ENCODE results near the gene ZAR1L. TPM values are rescaled to one million over a fixed set of nuclear protein-coding genes. Genes with fewer than 3 reads are reported as not detected.

The ZAR1L gene
- total and polyA plus RNA-seq, 9 of the 15 experiments (the other 6 are each of a cell fraction or from before 2014, with no cell fraction given): not detected

GRCh38 chr13:32315238-32316027, at the start of gene ZAR1L, which contains the start of gene BRCA2 (continued):
- TF ChIP-seq MXD1 (CRISPR knock-in tag; IDR thresholded peaks at IDR 0.05; ENCODE audit: borderline replicate concordance, poor library complexity, severe bottlenecking) (no peak), HDGF (IDR thresholded peaks at IDR 0.05) (no peak), SP2 (IDR thresholded peaks at IDR 0.05; ENCODE audit: extremely low read depth, low read depth, low read length, poor library complexity, severe bottlenecking) (no peak), KLF1 (tag; IDR thresholded peaks at IDR 0.05) (no peak), FOSL1 (tag; conservative IDR thresholded peaks at IDR 0.05) (no peak; the same call in 1 of the 2 replicates), ARNT (IDR thresholded peaks at IDR 0.05) (no peak), ZNF449 (CRISPR knock-in tag; IDR thresholded peaks at IDR 0.05) (no peak), ZNF23 (CRISPR knock-in tag; IDR thresholded peaks at IDR 0.05) (no peak), ZNF140 (CRISPR knock-in tag; IDR thresholded peaks at IDR 0.05) (no peak), ARID2 (IDR thresholded peaks at IDR 0.05) (no peak), ZNF121 (CRISPR knock-in tag; conservative IDR thresholded peaks at IDR 0.05) (no peak), FOXJ3 (CRISPR knock-in tag; IDR thresholded peaks at IDR 0.05) (no peak), FOXP1 (CRISPR knock-in tag; IDR thresholded peaks at IDR 0.05) (0 out of 2 replicates have a peak, but pooled peaks have one; percentile 27), PHTF2 (CRISPR knock-in tag; IDR thresholded peaks at IDR 0.05) (no peak)
- TF ChIP-seq, protein P1, sequence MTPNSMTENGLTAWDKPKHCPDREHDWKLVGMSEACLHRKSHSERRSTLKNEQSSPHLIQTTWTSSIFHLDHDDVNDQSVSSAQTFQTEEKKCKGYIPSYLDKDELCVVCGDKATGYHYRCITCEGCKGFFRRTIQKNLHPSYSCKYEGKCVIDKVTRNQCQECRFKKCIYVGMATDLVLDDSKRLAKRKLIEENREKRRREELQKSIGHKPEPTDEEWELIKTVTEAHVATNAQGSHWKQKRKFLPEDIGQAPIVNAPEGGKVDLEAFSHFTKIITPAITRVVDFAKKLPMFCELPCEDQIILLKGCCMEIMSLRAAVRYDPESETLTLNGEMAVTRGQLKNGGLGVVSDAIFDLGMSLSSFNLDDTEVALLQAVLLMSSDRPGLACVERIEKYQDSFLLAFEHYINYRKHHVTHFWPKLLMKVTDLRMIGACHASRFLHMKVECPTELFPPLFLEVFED (CRISPR knock-in tag; conservative IDR thresholded peaks at IDR 0.05): no peak
- TF ChIP-seq, protein P2, sequence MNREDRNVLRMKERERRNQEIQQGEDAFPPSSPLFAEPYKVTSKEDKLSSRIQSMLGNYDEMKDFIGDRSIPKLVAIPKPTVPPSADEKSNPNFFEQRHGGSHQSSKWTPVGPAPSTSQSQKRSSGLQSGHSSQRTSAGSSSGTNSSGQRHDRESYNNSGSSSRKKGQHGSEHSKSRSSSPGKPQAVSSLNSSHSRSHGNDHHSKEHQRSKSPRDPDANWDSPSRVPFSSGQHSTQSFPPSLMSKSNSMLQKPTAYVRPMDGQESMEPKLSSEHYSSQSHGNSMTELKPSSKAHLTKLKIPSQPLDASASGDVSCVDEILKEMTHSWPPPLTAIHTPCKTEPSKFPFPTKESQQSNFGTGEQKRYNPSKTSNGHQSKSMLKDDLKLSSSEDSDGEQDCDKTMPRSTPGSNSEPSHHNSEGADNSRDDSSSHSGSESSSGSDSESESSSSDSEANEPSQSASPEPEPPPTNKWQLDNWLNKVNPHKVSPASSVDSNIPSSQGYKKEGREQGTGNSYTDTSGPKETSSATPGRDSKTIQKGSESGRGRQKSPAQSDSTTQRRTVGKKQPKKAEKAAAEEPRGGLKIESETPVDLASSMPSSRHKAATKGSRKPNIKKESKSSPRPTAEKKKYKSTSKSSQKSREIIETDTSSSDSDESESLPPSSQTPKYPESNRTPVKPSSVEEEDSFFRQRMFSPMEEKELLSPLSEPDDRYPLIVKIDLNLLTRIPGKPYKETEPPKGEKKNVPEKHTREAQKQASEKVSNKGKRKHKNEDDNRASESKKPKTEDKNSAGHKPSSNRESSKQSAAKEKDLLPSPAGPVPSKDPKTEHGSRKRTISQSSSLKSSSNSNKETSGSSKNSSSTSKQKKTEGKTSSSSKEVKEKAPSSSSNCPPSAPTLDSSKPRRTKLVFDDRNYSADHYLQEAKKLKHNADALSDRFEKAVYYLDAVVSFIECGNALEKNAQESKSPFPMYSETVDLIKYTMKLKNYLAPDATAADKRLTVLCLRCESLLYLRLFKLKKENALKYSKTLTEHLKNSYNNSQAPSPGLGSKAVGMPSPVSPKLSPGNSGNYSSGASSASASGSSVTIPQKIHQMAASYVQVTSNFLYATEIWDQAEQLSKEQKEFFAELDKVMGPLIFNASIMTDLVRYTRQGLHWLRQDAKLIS (CRISPR knock-in tag; IDR thresholded peaks at IDR 0.05): peak; percentile 79
- TF ChIP-seq, protein P3, sequence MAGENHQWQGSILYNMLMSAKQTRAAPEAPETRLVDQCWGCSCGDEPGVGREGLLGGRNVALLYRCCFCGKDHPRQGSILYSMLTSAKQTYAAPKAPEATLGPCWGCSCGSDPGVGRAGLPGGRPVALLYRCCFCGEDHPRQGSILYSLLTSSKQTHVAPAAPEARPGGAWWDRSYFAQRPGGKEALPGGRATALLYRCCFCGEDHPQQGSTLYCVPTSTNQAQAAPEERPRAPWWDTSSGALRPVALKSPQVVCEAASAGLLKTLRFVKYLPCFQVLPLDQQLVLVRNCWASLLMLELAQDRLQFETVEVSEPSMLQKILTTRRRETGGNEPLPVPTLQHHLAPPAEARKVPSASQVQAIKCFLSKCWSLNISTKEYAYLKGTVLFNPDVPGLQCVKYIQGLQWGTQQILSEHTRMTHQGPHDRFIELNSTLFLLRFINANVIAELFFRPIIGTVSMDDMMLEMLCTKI (IDR thresholded peaks at IDR 0.05; ENCODE audit: partially characterized antibody): no peak
- TF ChIP-seq, protein P4, sequence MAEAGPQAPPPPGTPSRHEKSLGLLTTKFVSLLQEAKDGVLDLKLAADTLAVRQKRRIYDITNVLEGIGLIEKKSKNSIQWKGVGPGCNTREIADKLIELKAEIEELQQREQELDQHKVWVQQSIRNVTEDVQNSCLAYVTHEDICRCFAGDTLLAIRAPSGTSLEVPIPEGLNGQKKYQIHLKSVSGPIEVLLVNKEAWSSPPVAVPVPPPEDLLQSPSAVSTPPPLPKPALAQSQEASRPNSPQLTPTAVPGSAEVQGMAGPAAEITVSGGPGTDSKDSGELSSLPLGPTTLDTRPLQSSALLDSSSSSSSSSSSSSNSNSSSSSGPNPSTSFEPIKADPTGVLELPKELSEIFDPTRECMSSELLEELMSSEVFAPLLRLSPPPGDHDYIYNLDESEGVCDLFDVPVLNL (CRISPR knock-in tag; IDR thresholded peaks at IDR 0.05; ENCODE audit: low read depth): peak; percentile 92; the same call in 1 of the 2 replicates

All from K562 (cell line).